Neuronal stem cell (in vitro differentiated cells): Measurements from ENCODE around the gene POMT2.
"Not testable (repeated sequence)": the region's sequence is repeated elsewhere in the genome, so short reads cannot be mapped to it uniquely, and the experiment has no call there.

Source experiments
- DNase-seq: peaks from one replicate; pipeline ENCODE4 v3.0.0-alpha.2; 2013; ENCODE audit warnings: low spot score
- H2AFZ ChIP-seq: one replicate; pipeline ENCODE4 v1.6.1; 2013; ENCODE audit warnings: mild to moderate bottlenecking, low read length, inconsistent platforms
- H2AK5ac ChIP-seq: 2 replicates; pipeline ENCODE4 v1.6.1; 2013; ENCODE audit warnings: low read depth, mild to moderate bottlenecking, inconsistent platforms, low read length, moderate library complexity, mixed read lengths
- H2BK120ac ChIP-seq: 2 replicates; pipeline ENCODE4 v1.6.1; 2013; ENCODE audit warnings: low read depth, mild to moderate bottlenecking, inconsistent platforms, low read length, moderate library complexity, mixed read lengths
- H2BK12ac ChIP-seq: one replicate; pipeline ENCODE4 v1.6.1; 2013; ENCODE audit warnings: low read length, inconsistent platforms
- H2BK15ac ChIP-seq: 2 replicates; pipeline ENCODE4 v1.6.1; 2013; ENCODE audit warnings: mild to moderate bottlenecking, low read length, inconsistent platforms, mixed read lengths
- H2BK5ac ChIP-seq: one replicate; pipeline ENCODE4 v1.6.1; 2013; ENCODE audit warnings: inconsistent platforms, mild to moderate bottlenecking, low read length, moderate library complexity
- H3K14ac ChIP-seq: one replicate; pipeline ENCODE4 v1.6.1; 2013; ENCODE audit warnings: low read length, inconsistent platforms
- H3K18ac ChIP-seq: 2 replicates; pipeline ENCODE4 v1.6.1; 2013; ENCODE audit warnings: low read length, inconsistent platforms
- H3K23ac ChIP-seq: 2 replicates; pipeline ENCODE4 v1.6.1; 2013; ENCODE audit warnings: low read depth, mild to moderate bottlenecking, mixed read lengths, low read length, inconsistent platforms; ENCODE audit not compliant: poor library complexity
- H3K27ac ChIP-seq: replicated peaks from 3 replicates; pipeline ENCODE4 v1.5.1; 2013; ENCODE audit warnings: low read length, inconsistent platforms
- H3K27me3 ChIP-seq, 3 experiments: 2 replicates each; pipeline ENCODE4 v1.6.1; 2013; ENCODE audit warnings: low read length in 3 of 3, mild to moderate bottlenecking in 2 of 3, inconsistent platforms in 1 of 3, low read depth in 1 of 3, mixed read lengths in 1 of 3, moderate library complexity in 1 of 3; ENCODE audit not compliant: control insufficient read depth in 3 of 3, insufficient read depth in 3 of 3
- H3K36me3 ChIP-seq, 2 donors: replicated peaks in 1 of 2; 2 replicates each; pipeline ENCODE4 v1.6.1; 2013; ENCODE audit warnings: low read length in 2 of 2; ENCODE audit not compliant: control insufficient read depth in 2 of 2, insufficient read depth in 2 of 2
- H3K4ac ChIP-seq: 2 replicates; pipeline ENCODE4 v1.6.1; 2013; ENCODE audit warnings: inconsistent platforms, mild to moderate bottlenecking, low read length, moderate library complexity
- H3K4me1 ChIP-seq, 2 donors: 1 replicate in 1 of 2; 2 replicates in 1 of 2; pipeline ENCODE4 v1.6.1; 2013; ENCODE audit warnings: low read length in 2 of 2, low read depth in 1 of 2; ENCODE audit not compliant: control insufficient read depth in 2 of 2, insufficient read depth in 1 of 2
- H3K4me2 ChIP-seq: one replicate; pipeline ENCODE4 v1.6.1; 2013; ENCODE audit warnings: mild to moderate bottlenecking, low read length, inconsistent platforms; ENCODE audit not compliant: insufficient read depth, poor library complexity, severe bottlenecking
- H3K4me3 ChIP-seq, 2 donors: 2 replicates each; pipeline ENCODE4 v1.5.1; 2013; ENCODE audit warnings: low read length in 2 of 2, mild to moderate bottlenecking in 2 of 2, inconsistent platforms in 1 of 2, moderate library complexity in 1 of 2
- H3K79me1 ChIP-seq: one replicate; pipeline ENCODE4 v1.6.1; 2013; ENCODE audit warnings: low read depth, mild to moderate bottlenecking, inconsistent platforms, low read length, moderate library complexity
- H3K9ac ChIP-seq: one replicate; pipeline ENCODE4 v1.6.1; 2013; ENCODE audit warnings: mild to moderate bottlenecking, low read depth, low read length, inconsistent platforms; ENCODE audit not compliant: poor library complexity
- H3K9me3 ChIP-seq, 2 donors: replicated peaks in 1 of 2; 2 replicates each; pipeline versions ENCODE3 to v1.6.1; 2013; ENCODE audit warnings: low read length in 2 of 2, mild to moderate bottlenecking in 2 of 2, inconsistent platforms in 1 of 2, low read depth in 1 of 2, mixed read lengths in 1 of 2, moderate library complexity in 1 of 2; ENCODE audit not compliant: control insufficient read depth in 2 of 2, insufficient read depth in 1 of 2
- H4K8ac ChIP-seq: one replicate; pipeline ENCODE4 v1.6.1; 2013; ENCODE audit warnings: low read depth, mild to moderate bottlenecking, inconsistent platforms, low read length, moderate library complexity
- H4K91ac ChIP-seq: one replicate; pipeline ENCODE4 v1.6.1; 2013; ENCODE audit warnings: low read length, low read depth, mild to moderate bottlenecking, inconsistent platforms; ENCODE audit not compliant: poor library complexity
- WGBS, 2 donors: extraction: QIAGEN DNeasy Blood & Tissue Kit; methylation state at CpG; one replicate each; pipeline ENCODE4 v1.1.7; 2013; ENCODE audit warnings: missing lambda C conversion rate in 2 of 2, mixed read lengths in 1 of 2; ENCODE audit not compliant: insufficient read length in 2 of 2, insufficient replicate concordance in 1 of 2; ENCODE audit errors: extremely low coverage in 2 of 2; 5-methylcytosine and 5-hydroxymethylcytosine counted together

The POMT2 gene

DNA sequence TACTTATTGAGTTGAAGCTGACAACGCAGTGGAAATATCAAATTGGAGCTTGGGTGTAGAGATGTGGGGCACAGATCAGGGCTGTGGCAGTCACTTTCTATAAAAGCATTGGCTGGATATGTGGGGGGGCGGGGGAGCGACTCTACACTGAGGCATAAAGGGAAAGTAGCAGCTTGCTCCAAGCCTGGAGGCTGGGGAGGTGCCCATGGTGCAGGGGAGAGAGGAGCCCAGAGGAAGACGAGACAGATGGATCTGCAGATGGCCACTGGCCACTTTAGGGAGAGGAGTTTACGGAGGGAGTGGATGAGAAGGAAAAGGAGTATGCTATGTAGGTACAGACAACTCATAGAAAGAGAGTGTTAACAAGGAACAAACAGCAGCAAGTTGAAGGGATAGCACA is 36.2 kb downstream of the POMT2 start:
- no peak overlapping the region for H3K4me3 ChIP-seq
- no peak overlapping the region for H3K4me2 ChIP-seq
- DNase-seq, result no peak
- H3K27ac ChIP-seq, result no peak overlapping the region
- no peak overlapping the region for H3K4ac ChIP-seq
- no peaks in the 10 kb centered on the region for H3K9me3 ChIP-seq
- H3K79me1 ChIP-seq, result no peaks in the 10 kb centered on the region
- peaks cover 19 to 71% of the 10 kb centered on the region in 2 donors for H3K36me3 ChIP-seq
- H2BK5ac ChIP-seq, result no peak overlapping the region
- H2AFZ ChIP-seq, result no peak overlapping the region
- H3K18ac ChIP-seq, result no peak overlapping the region
- H3K14ac ChIP-seq, result no peak overlapping the region
- H2AK5ac ChIP-seq, result no peak overlapping the region
- no peak overlapping the region for H3K23ac ChIP-seq
- H2BK12ac ChIP-seq, result no peak overlapping the region
- no peak overlapping the region for H4K8ac ChIP-seq
- no CpG with 5 or more reads among the region's 5 CpGs for WGBS, 2 donors
- no peak overlapping the region for H3K9ac ChIP-seq
- no peak overlapping the region for H2BK120ac ChIP-seq
- no peak overlapping the region for H4K91ac ChIP-seq
- peaks cover 0 to 22% of the 10 kb centered on the region in 2 donors for H3K4me1 ChIP-seq
- no peaks in the 10 kb centered on the region for H3K27me3 ChIP-seq
- H2BK15ac ChIP-seq, result no peak overlapping the region

DNA sequence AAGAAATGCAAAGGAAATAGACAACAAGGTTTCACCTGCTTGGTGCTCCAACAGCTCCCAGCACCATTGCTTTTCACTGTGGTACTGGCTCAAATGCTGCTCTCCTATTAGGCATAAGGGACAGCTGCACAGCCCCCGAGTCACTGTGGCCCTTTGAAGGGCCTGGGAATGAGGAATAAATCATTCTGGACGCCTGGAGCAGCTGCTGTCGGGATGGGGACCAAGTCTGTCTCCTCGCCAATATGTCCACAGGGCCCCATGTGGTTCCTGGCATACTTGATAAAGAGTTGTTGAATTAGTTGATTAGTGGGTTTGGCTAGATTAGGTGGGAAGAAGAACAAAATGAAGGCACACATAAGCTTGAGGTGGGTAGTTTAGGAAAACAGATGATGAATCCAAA is 36.6 kb downstream of the POMT2 start:
- H3K9me3 ChIP-seq, result no peaks in the 10 kb centered on the region
- H3K4ac ChIP-seq, result no peak overlapping the region
- no peak overlapping the region for H2BK12ac ChIP-seq
- H3K14ac ChIP-seq, result no peak overlapping the region
- H4K8ac ChIP-seq, result no peak overlapping the region
- no peak overlapping the region for H2BK5ac ChIP-seq
- H2AFZ ChIP-seq, result no peak overlapping the region
- no peak overlapping the region for H3K4me2 ChIP-seq
- DNase-seq, result no peak
- no peak overlapping the region for H2AK5ac ChIP-seq
- no peak overlapping the region for H2BK15ac ChIP-seq
- no peak overlapping the region for H3K9ac ChIP-seq
- H3K36me3 ChIP-seq, result peaks cover 22 to 73% of the 10 kb centered on the region in 2 donors
- no peaks in the 10 kb centered on the region for H3K79me1 ChIP-seq
- peaks cover 0 to 22% of the 10 kb centered on the region in 2 donors for H3K4me1 ChIP-seq
- no peak overlapping the region for H3K23ac ChIP-seq
- H3K18ac ChIP-seq, result no peak overlapping the region
- no peak overlapping the region for H3K27ac ChIP-seq
- no peaks in the 10 kb centered on the region for H3K27me3 ChIP-seq
- no peak overlapping the region for H4K91ac ChIP-seq
- H2BK120ac ChIP-seq, result no peak overlapping the region
- no peak overlapping the region for H3K4me3 ChIP-seq
- WGBS, 2 donors, result no CpG with 5 or more reads among the region's 4 CpGs

DNA sequence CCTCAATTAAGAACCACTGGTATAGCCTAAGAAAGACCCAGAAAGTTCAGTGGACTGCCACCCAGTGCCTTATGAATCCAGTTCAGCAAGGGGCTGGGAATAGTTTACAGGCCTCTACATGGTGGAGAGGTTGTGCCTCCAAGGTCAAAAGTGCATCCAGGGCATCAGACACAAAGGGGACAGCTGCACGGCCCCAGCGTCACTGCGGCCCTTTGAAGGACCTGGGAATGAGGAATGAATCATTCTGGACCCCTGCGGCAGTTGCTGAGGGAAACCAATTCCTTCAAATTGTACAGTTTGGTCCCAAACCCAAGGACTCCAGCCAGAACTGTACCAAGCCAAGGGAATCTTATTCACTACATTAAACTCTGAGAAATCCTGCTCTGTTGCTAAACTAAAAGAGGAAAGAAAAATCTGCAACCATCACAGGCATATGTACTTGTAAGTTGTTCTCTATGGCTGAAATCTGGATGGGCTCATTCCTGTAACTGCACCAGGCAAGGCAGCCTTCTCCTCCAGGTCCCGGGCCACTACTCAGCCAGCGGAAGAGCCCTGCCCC is 38.8 kb downstream of the POMT2 start:
- no peak overlapping the region for H3K27ac ChIP-seq
- DNase-seq, result no peak

DNA sequence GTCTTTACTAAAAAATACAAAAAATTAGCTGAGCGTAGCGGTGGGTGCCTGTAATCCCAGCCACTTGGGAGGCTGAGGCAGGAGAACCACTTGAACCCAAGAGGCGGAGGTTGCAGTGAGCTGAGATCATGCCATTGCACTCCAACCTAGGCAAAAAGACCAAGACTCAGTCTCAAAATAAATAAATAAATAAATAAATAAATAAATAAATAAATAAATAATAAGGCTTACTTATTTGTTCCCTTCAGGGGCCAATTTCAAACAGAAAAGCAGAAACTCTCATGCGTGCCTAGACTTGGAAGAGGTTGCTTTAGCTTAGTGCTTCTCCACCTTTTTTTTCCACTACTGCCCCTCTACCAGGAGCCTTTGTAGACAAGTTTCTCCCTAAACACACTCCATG is 39.8 kb downstream of the POMT2 start:
- not testable (repeated sequence) for H3K18ac ChIP-seq, H3K4me2 ChIP-seq, H2BK15ac ChIP-seq, H3K4ac ChIP-seq, H3K27me3 ChIP-seq, H3K27ac ChIP-seq, H3K4me3 ChIP-seq, H3K9me3 ChIP-seq, H3K79me1 ChIP-seq, H2BK120ac ChIP-seq, H3K9ac ChIP-seq, H4K91ac ChIP-seq, H4K8ac ChIP-seq, DNase-seq, H3K23ac ChIP-seq, H2AK5ac ChIP-seq, H3K14ac ChIP-seq, H2BK5ac ChIP-seq, H2AFZ ChIP-seq, H2BK12ac ChIP-seq
- no CpG with 5 or more reads among the region's 4 CpGs for WGBS, 2 donors
- H3K4me1 ChIP-seq, result peaks cover 0 to 22% of the 10 kb centered on the region in 2 donors
- peaks cover 29 to 66% of the 10 kb centered on the region in 2 donors for H3K36me3 ChIP-seq

More for the DNA sequence above, 38.8 kb downstream of the POMT2 start:
- Histone ChIP-seq H3K4ac (no peak overlapping the region), H4K91ac (no peak overlapping the region), H3K79me1 (no peaks in the 10 kb centered on the region), H3K9me3 (no peaks in the 10 kb centered on the region), H3K9ac (no peak overlapping the region), H3K4me2 (no peak overlapping the region), H3K18ac (no peak overlapping the region), H3K36me3 (peaks cover 28 to 75% of the 10 kb centered on the region in 2 donors), H3K23ac (no peak overlapping the region), H2BK5ac (no peak overlapping the region), H3K27me3 (no peaks in the 10 kb centered on the region), H3K14ac (no peak overlapping the region), H2AK5ac (no peak overlapping the region), H2BK120ac (no peak overlapping the region), H2BK12ac (no peak overlapping the region), H3K4me3 (no peak overlapping the region), H2AFZ (peak overlapping the region; percentile 9), H3K4me1 (peaks cover 0 to 22% of the 10 kb centered on the region in 2 donors), H2BK15ac (no peak overlapping the region), H4K8ac (no peak overlapping the region)
- WGBS, 2 donors, result no CpG with 5 or more reads among the region's 6 CpGs
